MM.1S (cell line): ENCODE results near the gene OXCT1.

ENCODE experiments used
- DNase-seq: peaks from one replicate; pipeline ENCODE4 v3.0.0-alpha.2; 2015
- H2AFZ ChIP-seq: fragments of 300-600 bp; sonication (generic); 2 replicates; pipeline ENCODE4 v1.6.0; 2016; ENCODE audit warnings: antibody characterized with exemption, low read length
- H3F3A ChIP-seq: fragments of 300-600 bp; sonication (generic); 2 replicates; pipeline ENCODE4 v1.6.1; 2016; ENCODE audit warnings: mild to moderate bottlenecking, antibody characterized with exemption, low read length, moderate library complexity, mixed read lengths; ENCODE audit not compliant: insufficient read depth
- H3K27ac ChIP-seq: fragments of 300-600 bp; sonication (generic); 2 replicates; pipeline ENCODE4 v1.5.1; 2016; ENCODE audit warnings: mild to moderate bottlenecking, low read length
- H3K27me3 ChIP-seq: fragments of 300-600 bp; sonication (generic); replicated peaks from 2 replicates; pipeline ENCODE4 v1.6.0; 2016; ENCODE audit warnings: low read length; ENCODE audit not compliant: insufficient read depth
- H3K36me3 ChIP-seq: fragments of 300-600 bp; sonication (generic); replicated peaks from 2 replicates; pipeline ENCODE4 v1.6.1; 2016; ENCODE audit warnings: mild to moderate bottlenecking, low read length, mixed read lengths; ENCODE audit not compliant: insufficient read depth
- H3K4me1 ChIP-seq: fragments of 300-600 bp; sonication (generic); 2 replicates; pipeline ENCODE4 v1.6.1; 2016; ENCODE audit warnings: low read length, mixed read lengths
- H3K4me2 ChIP-seq: fragments of 300-600 bp; sonication (generic); 2 replicates; pipeline ENCODE4 v1.6.0; 2016; ENCODE audit warnings: low read depth, low read length
- H3K4me3 ChIP-seq: fragments of 300-600 bp; sonication (generic); 2 replicates; pipeline ENCODE4 v1.5.1; 2016; ENCODE audit warnings: low read length, mixed read lengths
- H3K79me2 ChIP-seq: fragments of 300-600 bp; sonication (generic); 2 replicates; pipeline ENCODE4 v1.6.1; 2016; ENCODE audit warnings: mixed run types, low read length, mixed read lengths
- H3K9ac ChIP-seq: fragments of 300-600 bp; sonication (generic); 2 replicates; pipeline ENCODE4 v1.6.1; 2016; ENCODE audit warnings: low read length, mixed read lengths
- H3K9me2 ChIP-seq: fragments of 300-600 bp; sonication (generic); replicated peaks from 2 replicates; pipeline ENCODE4 v1.6.1; 2016; ENCODE audit warnings: mild to moderate bottlenecking, low read length, mixed read lengths; ENCODE audit not compliant: insufficient read depth
- H3K9me3 ChIP-seq: fragments of 300-600 bp; sonication (generic); replicated peaks from 2 replicates; pipeline ENCODE4 v1.6.1; 2016; ENCODE audit warnings: mild to moderate bottlenecking, low read length, mixed read lengths; ENCODE audit not compliant: insufficient read depth
- H4K20me1 ChIP-seq: fragments of 300-600 bp; sonication (generic); 2 replicates; pipeline ENCODE4 v1.6.1; 2016; ENCODE audit warnings: mild to moderate bottlenecking, low read length, moderate library complexity, mixed read lengths; ENCODE audit not compliant: insufficient read depth
- EZH2 ChIP-seq: fragments of 300-600 bp; sonication (generic); optimal IDR thresholded peaks from 2 replicates; pipeline ENCODE3; 2017; ENCODE audit warnings: low read depth, mild to moderate bottlenecking, antibody characterized with exemption, low read length, mixed read lengths
- EZH2phosphoT487 ChIP-seq: fragments of 300-600 bp; sonication (generic); IDR thresholded peaks from 2 replicates; pipeline ENCODE4 v1.6.1; 2018; ENCODE audit warnings: antibody characterized with exemption, low read length
- TF ChIP-seq, protein P1 (sequence below): fragments of 300-600 bp; sonication (generic); IDR thresholded peaks from 2 replicates; pipeline ENCODE4 v1.5.1; 2016; ENCODE audit warnings: antibody characterized with exemption, low read length, mixed read lengths

The OXCT1 gene

DNA sequence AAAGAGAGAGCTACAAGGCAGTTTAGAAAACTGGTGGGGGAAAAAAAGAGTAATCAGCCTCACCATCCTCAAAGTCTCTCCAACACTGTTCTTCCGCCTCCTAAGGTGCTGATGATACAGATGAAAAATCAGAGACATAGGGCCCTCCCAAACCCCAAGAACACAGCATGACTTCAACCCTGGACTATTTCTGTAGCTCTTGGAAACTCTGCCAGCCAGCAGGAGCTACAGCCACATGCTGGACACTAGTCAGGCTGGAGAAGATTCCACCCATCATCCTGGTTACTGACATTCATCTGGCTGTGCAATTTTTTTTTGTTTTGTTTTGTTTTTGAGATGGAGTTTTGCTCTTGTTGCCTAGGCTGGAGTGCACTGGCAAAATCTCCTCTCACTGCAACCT, 42.4 kb downstream of the OXCT1 start:
- H3K9ac ChIP-seq = no peak overlapping the region
- TF ChIP-seq EZH2 = no peak
- no peak for TF ChIP-seq EZH2phosphoT487
- TF ChIP-seq, protein P1, sequence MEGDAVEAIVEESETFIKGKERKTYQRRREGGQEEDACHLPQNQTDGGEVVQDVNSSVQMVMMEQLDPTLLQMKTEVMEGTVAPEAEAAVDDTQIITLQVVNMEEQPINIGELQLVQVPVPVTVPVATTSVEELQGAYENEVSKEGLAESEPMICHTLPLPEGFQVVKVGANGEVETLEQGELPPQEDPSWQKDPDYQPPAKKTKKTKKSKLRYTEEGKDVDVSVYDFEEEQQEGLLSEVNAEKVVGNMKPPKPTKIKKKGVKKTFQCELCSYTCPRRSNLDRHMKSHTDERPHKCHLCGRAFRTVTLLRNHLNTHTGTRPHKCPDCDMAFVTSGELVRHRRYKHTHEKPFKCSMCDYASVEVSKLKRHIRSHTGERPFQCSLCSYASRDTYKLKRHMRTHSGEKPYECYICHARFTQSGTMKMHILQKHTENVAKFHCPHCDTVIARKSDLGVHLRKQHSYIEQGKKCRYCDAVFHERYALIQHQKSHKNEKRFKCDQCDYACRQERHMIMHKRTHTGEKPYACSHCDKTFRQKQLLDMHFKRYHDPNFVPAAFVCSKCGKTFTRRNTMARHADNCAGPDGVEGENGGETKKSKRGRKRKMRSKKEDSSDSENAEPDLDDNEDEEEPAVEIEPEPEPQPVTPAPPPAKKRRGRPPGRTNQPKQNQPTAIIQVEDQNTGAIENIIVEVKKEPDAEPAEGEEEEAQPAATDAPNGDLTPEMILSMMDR = no peak
- H2AFZ ChIP-seq = no peak overlapping the region
- no peak overlapping the region for H3K4me2 ChIP-seq
- H3K27ac ChIP-seq = no peak overlapping the region
- DNase-seq = no peak
- peaks cover 15% of the 10 kb centered on the region for H3K4me1 ChIP-seq
- no peaks in the 10 kb centered on the region for H3K27me3 ChIP-seq
- H3K9me3 ChIP-seq = no peaks in the 10 kb centered on the region
- H3K36me3 ChIP-seq = no peaks in the 10 kb centered on the region
- H3K79me2 ChIP-seq = no peaks in the 10 kb centered on the region
- no peak overlapping the region for H3K4me3 ChIP-seq
- no peaks in the 10 kb centered on the region for H4K20me1 ChIP-seq
- H3K9me2 ChIP-seq = no peaks in the 10 kb centered on the region
- peaks cover 7% of the 10 kb centered on the region; the same call in 1 of the 2 replicates for H3F3A ChIP-seq

GRCh38 chr5:41822036-41822435, 48.2 kb downstream of the OXCT1 start:
- no peak overlapping the region for H2AFZ ChIP-seq
- H4K20me1 ChIP-seq = no peaks in the 10 kb centered on the region
- no peak for DNase-seq
- TF ChIP-seq EZH2phosphoT487 (no peak), EZH2 (no peak)
- TF ChIP-seq, protein P1 = no peak
- H3K36me3 ChIP-seq = no peaks in the 10 kb centered on the region
- no peaks in the 10 kb centered on the region for H3F3A ChIP-seq
- H3K4me3 ChIP-seq = no peak overlapping the region
- no peak overlapping the region for H3K4me2 ChIP-seq
- no peaks in the 10 kb centered on the region for H3K27me3 ChIP-seq
- no peaks in the 10 kb centered on the region for H3K79me2 ChIP-seq
- H3K27ac ChIP-seq = no peak overlapping the region
- no peaks in the 10 kb centered on the region for H3K9me2 ChIP-seq
- H3K4me1 ChIP-seq = no peaks in the 10 kb centered on the region
- H3K9me3 ChIP-seq = no peaks in the 10 kb centered on the region
- H3K9ac ChIP-seq = no peak overlapping the region

DNA sequence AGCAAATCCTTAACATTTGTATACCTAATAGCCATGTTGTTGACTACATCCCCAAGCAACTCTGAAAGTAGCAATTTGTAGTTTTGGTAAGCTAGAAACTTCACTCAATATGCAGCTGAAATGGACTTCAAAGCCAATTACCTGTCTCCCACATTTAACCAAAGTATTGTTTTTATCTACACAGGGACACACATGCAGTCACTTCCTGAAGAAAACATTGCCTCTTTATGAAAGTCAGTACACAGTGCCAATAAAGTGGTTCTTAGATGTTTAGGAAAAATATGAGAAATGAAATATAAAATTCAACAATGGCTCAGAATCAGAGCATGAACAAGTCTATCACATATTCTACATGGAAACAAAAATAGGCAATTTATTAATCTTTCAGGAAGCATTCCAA, 49.2 kb downstream of the OXCT1 start:
- Histone ChIP-seq H3K9me3 (no peaks in the 10 kb centered on the region), H3K36me3 (no peaks in the 10 kb centered on the region), H3K4me1 (no peaks in the 10 kb centered on the region), H3F3A (no peaks in the 10 kb centered on the region), H3K9me2 (no peaks in the 10 kb centered on the region), H3K4me2 (no peak overlapping the region), H3K27ac (no peak overlapping the region), H2AFZ (no peak overlapping the region), H4K20me1 (no peaks in the 10 kb centered on the region), H3K27me3 (no peaks in the 10 kb centered on the region), H3K4me3 (no peak overlapping the region), H3K9ac (no peak overlapping the region), H3K79me2 (no peaks in the 10 kb centered on the region)
- TF ChIP-seq, protein P1 = no peak
- TF ChIP-seq EZH2phosphoT487 = no peak
- TF ChIP-seq EZH2 = no peak
- no peak for DNase-seq
